ENCODE measurements around the gene HOTAIR. TPM values are rescaled to one million over a fixed set of nuclear protein-coding genes. Genes with fewer than 3 reads are reported as not detected.

HOTAIR gene
- total RNA-seq, 1 experiment from 2014 or later, result not detected

DNA sequence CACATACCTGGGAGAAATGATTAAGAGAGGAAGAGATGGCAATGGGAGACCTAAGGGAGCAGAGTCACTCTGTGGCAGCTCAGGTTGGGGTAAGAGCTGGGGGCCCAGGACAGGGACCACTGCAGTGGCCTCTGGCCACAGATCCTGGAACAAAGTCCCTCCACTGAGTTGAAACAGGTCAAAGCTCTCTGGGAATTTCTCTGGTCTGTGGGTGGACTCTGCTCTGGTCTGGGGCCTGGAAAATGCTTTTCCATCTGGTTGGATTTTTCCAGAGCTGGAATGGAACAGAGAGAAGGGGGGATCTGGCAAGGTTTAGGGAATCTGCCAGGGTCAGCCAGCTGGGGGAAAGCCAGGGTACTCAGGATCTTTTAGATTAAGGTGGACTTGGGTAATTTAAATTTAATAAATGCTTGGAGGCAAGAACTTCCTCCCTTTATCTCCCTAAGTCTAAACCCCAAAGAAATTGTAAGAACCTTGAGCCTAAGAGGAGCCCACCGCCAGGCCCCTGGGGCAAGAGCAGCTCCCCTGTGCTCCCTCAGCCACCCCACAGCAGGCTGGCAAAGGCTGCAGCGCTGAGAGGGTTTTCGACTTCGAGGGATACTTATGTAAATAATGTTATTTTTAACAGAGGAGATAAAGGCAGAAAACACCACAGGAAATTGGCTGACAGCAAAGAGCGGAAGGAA lies 13.9 kb upstream of the HOTAIR start:
- Histone ChIP-seq H2AFZ (ENCODE audit: low read length) (no peak overlapping the region), H3K14ac (ENCODE audit: insufficient read depth, low read length) (no peak overlapping the region), H3K23ac (ENCODE audit: insufficient read length, low read depth, low read length) (no peak overlapping the region), H3K4me2 (ENCODE audit: insufficient read depth, insufficient read length, low read length) (no peak overlapping the region), H2BK20ac (ENCODE audit: low read depth, low read length, poor library complexity, severe bottlenecking) (no peak overlapping the region), H4K91ac (ENCODE audit: insufficient read length, low read depth, low read length) (no peak overlapping the region), H3K56ac (ENCODE audit: insufficient read length, low read depth, low read length) (no peak overlapping the region), H3K9ac (ENCODE audit: extremely low read depth, insufficient read length, low read length) (no peak overlapping the region), H3K18ac (ENCODE audit: insufficient read length, low read depth, low read length) (no peak overlapping the region), H2BK120ac (ENCODE audit: low read depth, low read length, poor library complexity, severe bottlenecking) (no peak overlapping the region), H3K23me2 (ENCODE audit: insufficient read length, low read depth, low read length, poor library complexity, severe bottlenecking) (no peaks in the 10 kb centered on the region), H3T11ph (ENCODE audit: low read length) (no peak overlapping the region), H3K27ac (ENCODE audit: insufficient read length, low read depth, low read length) (no peak overlapping the region), H4K5ac (ENCODE audit: insufficient read length, low read depth, low read length) (no peak overlapping the region), H3K27me3 (ENCODE audit: insufficient read depth, low read length) (peaks cover 96% of the 10 kb centered on the region), H2AK5ac (ENCODE audit: insufficient read length, low read length) (no peak overlapping the region), H2BK15ac (ENCODE audit: low read depth, low read length) (no peak overlapping the region), H3K9me3 (ENCODE audit: control insufficient read depth, low read depth, low read length) (no peaks in the 10 kb centered on the region), H3K4me1 (ENCODE audit: insufficient read depth, low read length) (no peaks in the 10 kb centered on the region), H3K4ac (ENCODE audit: low read depth, low read length) (no peak overlapping the region), H3K79me1 (ENCODE audit: insufficient read depth, low read depth, low read length, poor library complexity, severe bottlenecking) (no peaks in the 10 kb centered on the region), H2BK12ac (ENCODE audit: insufficient read length, low read depth, low read length) (no peak overlapping the region), H4K8ac (replicated peaks; ENCODE audit: insufficient read length, low read depth, low read length) (no peak overlapping the region), H3K79me2 (ENCODE audit: insufficient read depth, low read length) (no peaks in the 10 kb centered on the region), H2BK5ac (ENCODE audit: insufficient read length, low read length) (no peak overlapping the region), H4K20me1 (ENCODE audit: control insufficient read depth, insufficient read depth, insufficient read length) (no peaks in the 10 kb centered on the region)
- H3K4me1 Mint-ChIP-seq, result peaks cover 3 to 11% of the 10 kb centered on the region in 2 experiments; a peak in 2 of 4 replicates
- TF ChIP-seq, protein P1, sequence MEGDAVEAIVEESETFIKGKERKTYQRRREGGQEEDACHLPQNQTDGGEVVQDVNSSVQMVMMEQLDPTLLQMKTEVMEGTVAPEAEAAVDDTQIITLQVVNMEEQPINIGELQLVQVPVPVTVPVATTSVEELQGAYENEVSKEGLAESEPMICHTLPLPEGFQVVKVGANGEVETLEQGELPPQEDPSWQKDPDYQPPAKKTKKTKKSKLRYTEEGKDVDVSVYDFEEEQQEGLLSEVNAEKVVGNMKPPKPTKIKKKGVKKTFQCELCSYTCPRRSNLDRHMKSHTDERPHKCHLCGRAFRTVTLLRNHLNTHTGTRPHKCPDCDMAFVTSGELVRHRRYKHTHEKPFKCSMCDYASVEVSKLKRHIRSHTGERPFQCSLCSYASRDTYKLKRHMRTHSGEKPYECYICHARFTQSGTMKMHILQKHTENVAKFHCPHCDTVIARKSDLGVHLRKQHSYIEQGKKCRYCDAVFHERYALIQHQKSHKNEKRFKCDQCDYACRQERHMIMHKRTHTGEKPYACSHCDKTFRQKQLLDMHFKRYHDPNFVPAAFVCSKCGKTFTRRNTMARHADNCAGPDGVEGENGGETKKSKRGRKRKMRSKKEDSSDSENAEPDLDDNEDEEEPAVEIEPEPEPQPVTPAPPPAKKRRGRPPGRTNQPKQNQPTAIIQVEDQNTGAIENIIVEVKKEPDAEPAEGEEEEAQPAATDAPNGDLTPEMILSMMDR (conservative IDR thresholded peaks at IDR 0.05), result no peak
- H3K9me3 Mint-ChIP-seq, result peaks cover 3 to 11% of the 10 kb centered on the region in 2 experiments; a peak in 4 of 5 replicates
- peaks cover 100% of the 10 kb centered on the region for H3K27me3 Mint-ChIP-seq (ENCODE audit: low read depth)
- no peak for DNase-seq
- no peak overlapping the region for H3K27ac Mint-ChIP-seq
- H3K36me3 Mint-ChIP-seq (ENCODE audit: insufficient read depth in 1 of 3, low read depth in 3 of 3), result no peaks in the 10 kb centered on the region; a peak in 2 of 7 replicates
- no peak overlapping the region for H3K4me3 Mint-ChIP-seq
- WGBS (ENCODE audit: extremely low coverage, insufficient read length, low lambda C conversion rate), result no CpG with 5 or more reads among the region's 5 CpGs
